ENCODE data around the gene CKLF. TPM values are rescaled to one million over a fixed set of nuclear protein-coding genes. Genes with fewer than 3 reads are reported as not detected.
"Not testable (repeated sequence)": the region's sequence is repeated elsewhere in the genome, so short reads cannot be mapped to it uniquely, and the experiment has no call there.

Gene CKLF
- total RNA-seq, 1 donor = 46.3 TPM

DNA sequence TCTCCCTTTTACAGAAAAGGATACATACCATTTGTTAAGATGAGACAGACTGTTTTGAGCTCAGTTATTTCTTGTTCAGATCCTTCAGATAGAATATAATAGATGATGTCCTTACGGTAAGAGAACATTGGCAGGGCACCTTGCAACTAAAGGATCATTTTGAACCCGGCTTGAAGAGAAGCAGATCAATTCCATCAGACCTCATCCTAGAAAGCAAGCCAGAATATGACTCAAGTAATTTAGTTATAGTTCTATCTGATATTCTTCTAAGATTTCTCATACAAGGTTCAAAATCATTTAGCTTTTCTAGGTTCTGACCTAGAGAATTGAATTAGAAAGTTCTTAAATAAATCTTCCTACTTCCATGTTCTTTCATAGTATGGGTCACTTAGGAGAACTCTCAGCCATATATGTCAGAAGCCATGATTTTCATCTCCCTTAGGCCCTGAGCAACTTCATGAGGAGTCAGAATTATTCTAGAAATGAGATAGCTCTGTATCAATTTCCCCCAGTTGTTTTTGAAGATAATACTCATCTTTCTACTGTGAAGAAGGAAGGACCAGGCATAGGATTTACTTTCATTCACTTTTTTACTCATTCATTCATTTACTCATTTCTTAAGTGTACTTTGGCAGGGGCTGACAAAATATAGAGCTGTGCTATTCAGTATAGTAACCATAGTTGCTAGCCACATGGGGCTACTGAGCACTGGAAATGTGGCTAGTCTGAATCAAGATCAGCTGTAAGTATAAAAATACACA lies 11.4 kb downstream of the CKLF start:
- no peak for DNase-seq (ENCODE audit: low read depth in 2 of 3, low spot score in 2 of 3)

DNA sequence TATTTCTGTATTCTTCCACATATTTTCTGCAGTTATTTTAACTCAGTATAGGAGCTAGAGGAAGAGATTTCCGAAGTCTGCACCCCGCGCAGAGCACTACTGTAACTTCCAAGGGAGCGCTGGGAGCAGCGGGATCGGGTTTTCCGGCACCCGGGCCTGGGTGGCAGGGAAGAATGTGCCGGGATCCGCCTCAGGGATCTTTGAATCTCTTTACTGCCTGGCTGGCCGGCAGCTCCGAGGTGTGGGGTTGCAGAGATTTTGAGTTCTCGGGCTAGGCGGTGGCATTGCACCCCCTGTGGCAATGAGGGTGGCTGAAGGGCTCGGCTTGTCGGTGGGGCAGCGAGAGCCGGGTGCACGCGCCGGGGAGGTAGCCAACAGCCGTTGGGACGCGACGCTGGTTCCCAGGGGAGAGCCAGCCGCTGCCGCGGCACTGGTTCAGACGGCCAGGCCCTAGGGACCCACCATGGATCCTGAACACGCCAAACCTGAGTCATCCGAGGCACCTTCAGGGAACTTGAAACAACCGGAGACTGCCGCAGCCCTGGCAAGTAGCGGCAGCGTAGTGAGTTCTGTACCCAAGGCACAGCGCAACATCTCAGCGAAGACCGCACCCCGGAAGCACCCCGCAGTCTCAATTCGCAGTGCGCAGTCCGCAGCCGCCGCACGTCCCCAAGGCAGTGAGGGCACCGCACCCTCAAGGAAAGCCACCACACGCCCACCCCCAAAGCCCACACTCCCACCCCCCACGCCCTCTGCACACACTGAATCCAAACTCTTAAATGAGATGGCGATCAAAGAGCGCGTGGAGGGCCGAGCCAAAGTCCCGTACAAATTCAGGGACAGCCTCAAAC lies 13.9 kb downstream of the CKLF start, which contains the start of gene CMTM1:
CMTM1 (plus strand) TSS at position 389 of the 851 bp plus-strand sequence; CDS start at position 464, 75 bp downstream.
- DNase-seq (ENCODE audit: low read depth in 2 of 3, low spot score in 2 of 3) = no peak

GRCh38 chr16:66567270-66567669 lies 14.9 kb downstream of the CKLF start:
- DNase-seq (ENCODE audit: low read depth in 2 of 3, low spot score in 2 of 3) = not testable (repeated sequence)

DNA sequence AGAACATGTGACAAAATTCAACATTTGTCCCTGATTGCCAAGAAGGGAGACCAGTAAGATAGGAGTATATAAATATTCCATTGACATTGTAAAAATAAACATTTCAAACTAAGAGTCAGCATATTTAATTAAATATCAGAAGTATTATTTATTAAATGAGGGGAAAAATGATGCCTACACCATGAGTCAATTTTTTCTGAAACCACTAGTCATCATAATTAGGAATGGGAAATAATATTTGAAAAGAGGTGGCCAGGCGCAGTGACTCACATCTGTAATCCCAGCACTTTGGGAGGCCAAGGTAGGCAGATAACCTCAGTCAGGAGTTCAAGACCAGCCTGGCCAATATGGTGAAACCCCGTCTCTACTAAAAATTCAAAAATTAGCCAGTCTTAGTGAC lies 16.0 kb downstream of the CKLF start:
- DNase-seq (ENCODE audit: low read depth in 2 of 3, low spot score in 2 of 3) = no peak

GRCh38 chr16:66569131-66569530 lies 16.8 kb downstream of the CKLF start:
- no peak for DNase-seq (ENCODE audit: low read depth in 2 of 3, low spot score in 2 of 3)

DNA sequence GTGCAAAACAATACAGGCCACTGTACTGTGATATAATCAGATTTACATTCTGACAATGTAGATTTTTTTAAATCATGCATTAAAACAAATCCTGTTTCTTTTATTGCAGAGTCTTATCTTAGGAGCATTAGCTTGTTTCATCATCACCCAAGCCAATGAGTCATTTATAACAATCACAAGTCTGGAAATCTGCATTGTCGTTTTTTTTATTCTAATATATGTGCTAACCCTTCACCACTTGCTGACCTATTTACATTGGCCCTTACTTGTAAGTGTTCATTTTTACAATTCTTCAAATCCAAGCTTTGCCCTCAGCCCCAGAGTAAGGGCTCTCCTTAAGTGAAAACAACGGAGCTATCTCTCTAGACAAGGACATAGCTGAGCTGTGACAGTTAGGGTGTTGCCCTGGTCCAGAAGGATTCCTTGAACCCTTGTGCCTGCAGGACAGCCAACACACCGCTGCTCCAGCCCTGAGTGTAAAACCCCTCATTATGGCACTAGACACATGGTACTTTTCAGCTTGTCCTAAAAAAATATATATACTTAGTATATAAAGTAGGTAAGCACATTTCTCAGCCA lies 17.5 kb downstream of the CKLF start:
- no peak for DNase-seq (ENCODE audit: low read depth in 2 of 3, low spot score in 2 of 3)

DNA sequence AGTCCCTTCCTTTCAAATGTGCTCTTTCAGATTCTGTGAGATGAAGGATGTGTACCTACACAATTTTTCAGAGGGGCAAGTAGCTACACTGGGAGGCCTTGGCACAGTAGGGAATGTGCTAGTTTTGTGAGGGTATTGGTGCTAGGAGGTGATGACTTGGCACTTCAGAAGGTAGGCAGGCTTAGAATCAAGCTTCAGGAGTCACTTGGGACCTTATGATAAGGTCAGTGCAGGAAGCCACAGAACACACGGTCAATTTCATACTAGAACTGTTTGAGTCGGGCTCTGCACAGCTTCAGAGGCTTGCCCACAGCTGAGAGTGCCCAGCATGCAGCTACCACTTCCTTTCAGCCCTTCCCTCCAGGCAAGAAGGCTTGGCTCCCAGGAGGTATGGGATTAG lies 20.0 kb downstream of the CKLF start:
- no peak for DNase-seq (ENCODE audit: low read depth in 2 of 3, low spot score in 2 of 3)

GRCh38 chr16:66574081-66574480 lies 21.7 kb downstream of the CKLF start:
- DNase-seq (ENCODE audit: low read depth in 2 of 3, low spot score in 2 of 3) = no peak

GRCh38 chr16:66574531-66574930 lies 22.2 kb downstream of the CKLF start:
- DNase-seq (ENCODE audit: low read depth in 2 of 3, low spot score in 2 of 3) = no peak

DNA sequence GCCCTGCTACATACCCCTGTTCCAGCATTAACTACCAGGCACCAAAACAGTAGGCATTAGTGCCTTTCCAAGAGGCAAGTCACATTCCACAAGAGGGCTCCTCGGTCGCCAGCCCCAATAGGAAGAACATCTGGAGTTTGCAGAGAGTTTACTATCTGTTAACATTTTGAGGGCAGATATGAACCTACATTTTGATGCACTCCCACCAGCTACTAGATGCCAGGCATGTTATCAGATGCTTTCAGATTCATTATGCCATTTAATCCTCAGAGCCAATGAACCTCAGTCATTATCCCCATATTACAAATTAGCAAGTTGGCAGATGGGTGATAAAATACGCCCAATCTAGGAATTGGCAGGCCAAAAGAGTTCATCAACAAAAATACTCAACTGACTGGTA lies 22.7 kb downstream of the CKLF start:
- DNase-seq (ENCODE audit: low read depth in 2 of 3, low spot score in 2 of 3) = no peak

DNA sequence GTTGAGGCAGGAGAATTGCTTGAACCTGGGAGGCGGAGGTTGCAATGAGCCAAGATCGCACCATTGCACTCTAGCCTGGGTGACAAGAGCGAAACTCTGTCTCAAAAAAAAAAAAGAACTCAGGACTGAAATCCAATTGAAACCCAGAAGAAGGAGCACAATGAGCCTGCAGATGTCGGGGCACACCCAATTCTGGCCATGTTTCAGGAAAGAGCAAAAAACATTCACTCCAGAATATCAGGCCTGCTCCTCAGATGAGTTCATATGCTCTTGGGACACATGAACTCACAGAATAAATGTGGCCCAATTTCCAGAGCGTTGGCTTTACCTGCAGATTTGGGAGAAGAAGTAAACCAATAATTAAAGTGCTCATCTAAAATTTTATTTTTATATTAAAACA lies 23.9 kb downstream of the CKLF start:
- DNase-seq (ENCODE audit: low read depth in 2 of 3, low spot score in 2 of 3) = no peak

- DNase-seq (ENCODE audit: low read depth in 2 of 3, low spot score in 2 of 3) = peak in 2 of 3 donors; percentile 83 to 95
Measured at GRCh38 chr16:66578651-66579531, 26.5 kb downstream of the CKLF start, which contains the start of gene CMTM2. CMTM2 (plus strand) TSS chr16:66579463; CDS start chr16:66579608, 145 bp downstream.

- DNase-seq (ENCODE audit: low read depth in 2 of 3, low spot score in 2 of 3) = no peak
Measured at GRCh38 chr16:66580605-66581209, 28.3 kb downstream of the CKLF start.

- DNase-seq (ENCODE audit: low read depth in 2 of 3, low spot score in 2 of 3) = no peak
Measured at GRCh38 chr16:66581246-66581952, 29.0 kb downstream of the CKLF start.

- DNase-seq (ENCODE audit: low read depth in 2 of 3, low spot score in 2 of 3) = peak in 1 of 3 donors; percentile 48
Measured at GRCh38 chr16:66585481-66586239, 33.3 kb downstream of the CKLF start.

GRCh38 chr16:66587881-66588600 lies 35.7 kb downstream of the CKLF start:
- DNase-seq (ENCODE audit: low read depth in 2 of 3, low spot score in 2 of 3) = no peak

DNA sequence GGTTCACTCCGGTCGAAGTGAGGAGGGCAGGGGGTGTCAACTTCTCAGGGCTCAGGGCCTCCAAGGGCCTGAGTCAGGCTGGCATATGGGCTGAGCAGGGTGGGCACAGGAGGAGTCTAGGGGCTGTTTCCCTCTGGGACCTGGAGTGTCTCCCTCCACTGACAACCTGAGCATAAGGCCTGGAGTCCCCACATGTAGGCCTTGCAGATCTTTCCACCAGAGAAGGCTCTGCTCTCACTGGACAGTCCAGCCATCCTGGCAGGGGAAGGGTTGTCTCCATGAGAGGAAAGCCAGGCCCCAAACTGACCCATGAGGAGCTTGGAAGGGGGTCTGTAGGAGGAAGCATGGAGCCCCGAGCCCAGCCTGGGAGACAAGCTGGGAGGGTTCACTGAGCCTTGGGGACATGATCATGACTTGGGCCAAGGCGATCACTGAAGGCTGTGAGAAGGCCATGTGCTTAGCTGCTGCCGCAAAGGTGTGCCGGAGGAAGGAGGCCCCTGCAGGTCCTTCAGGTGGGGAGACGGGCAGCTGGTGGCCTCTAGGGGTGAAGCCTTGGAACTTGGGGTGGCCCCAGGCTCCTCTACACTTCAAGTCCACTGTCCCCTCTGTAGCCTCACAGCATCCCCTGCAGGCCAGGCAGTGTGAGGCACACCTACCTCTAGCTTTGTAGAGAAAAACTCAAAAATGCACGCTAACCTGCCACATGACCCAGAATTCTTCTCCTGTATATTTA lies 36.8 kb downstream of the CKLF start:
- DNase-seq (ENCODE audit: low read depth in 2 of 3, low spot score in 2 of 3) = peak in 2 of 3 donors; percentile 89 to 91

Data from hematopoietic multipotent progenitor cell (in vitro differentiated cells).